Mucosa of rectum (tissue), 2 donors: ENCODE data around the gene XAF1.

Experiments used
- H3K27ac ChIP-seq, 2 donors: one replicate each; pipeline ENCODE4 v1.7.0; 2013; ENCODE audit warnings: inconsistent platforms in 2 of 2, low read depth in 2 of 2, low read length in 2 of 2
- H3K27me3 ChIP-seq, 2 donors: one replicate each; pipeline ENCODE4 v1.7.0; 2013; ENCODE audit warnings: low read length in 2 of 2; ENCODE audit not compliant: control insufficient read depth in 2 of 2, insufficient read depth in 2 of 2
- H3K36me3 ChIP-seq, 2 donors: one replicate each; pipeline ENCODE4 v1.7.0; 2013; ENCODE audit warnings: low read length in 2 of 2; ENCODE audit not compliant: control insufficient read depth in 2 of 2, insufficient read depth in 2 of 2
- H3K4me1 ChIP-seq, 2 donors: one replicate each; pipeline ENCODE4 v1.7.0; 2013; ENCODE audit warnings: low read length in 2 of 2, mild to moderate bottlenecking in 1 of 2; ENCODE audit not compliant: control insufficient read depth in 2 of 2, insufficient read depth in 2 of 2
- H3K4me3 ChIP-seq, 2 donors: one replicate each; pipeline ENCODE4 v1.7.0; 2013; ENCODE audit warnings: low read length in 2 of 2
- H3K9ac ChIP-seq, 2 donors: one replicate each; pipeline ENCODE4 v1.7.0; 2013; ENCODE audit warnings: low read length in 2 of 2, low read depth in 1 of 2, mild to moderate bottlenecking in 1 of 2
- H3K9me3 ChIP-seq, 2 donors: one replicate each; pipeline ENCODE4 v1.7.0; 2013; ENCODE audit warnings: low read length in 2 of 2; ENCODE audit not compliant: control insufficient read depth in 2 of 2
- donor health status: healthy.
- donor health status: Normal muscosa, but diverticular disease.

Gene XAF1

DNA sequence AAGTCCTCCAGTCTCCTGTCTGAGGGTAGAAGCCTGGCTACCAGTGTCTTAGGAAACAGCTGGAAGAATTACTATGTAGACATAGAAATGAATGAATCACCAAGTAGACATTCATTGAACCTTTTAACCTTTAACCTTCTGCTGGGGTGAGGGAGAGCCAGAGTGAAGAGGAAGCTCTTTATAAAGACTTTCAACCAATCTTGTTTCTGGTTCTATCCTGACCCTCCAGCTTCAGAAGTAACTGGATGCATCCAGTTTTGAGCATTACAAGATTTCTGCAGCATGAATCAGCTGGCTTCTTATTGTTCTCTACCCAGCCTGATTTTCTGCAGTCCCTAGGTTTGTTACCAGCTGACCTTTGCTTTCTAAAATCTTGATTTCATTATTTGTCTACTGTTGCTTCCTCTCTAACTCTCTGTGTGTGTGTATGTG is 67.2 kb downstream of the XAF1 start:
- Histone ChIP-seq H3K4me3 (no peak overlapping the region), H3K9ac (no peak overlapping the region), H3K4me1 (no peaks in the 10 kb centered on the region), H3K9me3 (no peaks in the 10 kb centered on the region), H3K27ac (no peak overlapping the region), H3K36me3 (no peaks in the 10 kb centered on the region), H3K27me3 (peaks cover 0 to 2% of the 10 kb centered on the region in 2 donors)
